ENCODE data around the gene ADAM8.
A peak's percentile ranks its signal among the peaks of the same experiment; 100 is the strongest.

Gene ADAM8

DNA sequence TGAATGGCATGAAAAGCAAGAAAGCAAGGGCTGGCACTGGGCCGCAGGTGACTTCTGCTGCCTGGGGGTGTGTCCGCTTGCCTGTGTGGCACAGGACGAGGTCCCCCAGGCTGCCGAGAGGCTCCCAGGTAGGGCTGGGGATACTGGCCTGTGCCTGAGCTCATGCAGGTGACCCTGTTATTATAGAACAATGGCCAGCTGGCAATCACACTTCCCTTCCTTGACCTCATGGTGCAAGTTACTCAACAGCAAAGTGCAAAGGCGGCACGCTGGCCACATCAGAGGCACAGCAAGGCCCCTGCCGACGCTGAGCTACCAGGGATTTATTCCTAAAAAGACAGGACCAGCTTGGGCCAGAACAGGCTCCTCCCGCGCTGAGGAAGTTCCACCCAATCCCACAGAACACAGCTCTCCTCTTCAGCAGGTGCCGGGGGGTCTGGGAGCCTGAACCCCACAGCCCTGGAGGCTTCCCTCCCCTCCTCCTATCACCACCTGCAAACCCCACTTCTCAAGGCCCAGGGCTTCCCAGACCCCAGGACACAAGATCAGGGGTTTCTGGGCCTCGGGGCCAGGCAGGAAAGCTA is 1.4 kb upstream of the ADAM8 start:
- H3K4me3 ChIP-seq, result no peak overlapping the region
- TF ChIP-seq, protein P1, sequence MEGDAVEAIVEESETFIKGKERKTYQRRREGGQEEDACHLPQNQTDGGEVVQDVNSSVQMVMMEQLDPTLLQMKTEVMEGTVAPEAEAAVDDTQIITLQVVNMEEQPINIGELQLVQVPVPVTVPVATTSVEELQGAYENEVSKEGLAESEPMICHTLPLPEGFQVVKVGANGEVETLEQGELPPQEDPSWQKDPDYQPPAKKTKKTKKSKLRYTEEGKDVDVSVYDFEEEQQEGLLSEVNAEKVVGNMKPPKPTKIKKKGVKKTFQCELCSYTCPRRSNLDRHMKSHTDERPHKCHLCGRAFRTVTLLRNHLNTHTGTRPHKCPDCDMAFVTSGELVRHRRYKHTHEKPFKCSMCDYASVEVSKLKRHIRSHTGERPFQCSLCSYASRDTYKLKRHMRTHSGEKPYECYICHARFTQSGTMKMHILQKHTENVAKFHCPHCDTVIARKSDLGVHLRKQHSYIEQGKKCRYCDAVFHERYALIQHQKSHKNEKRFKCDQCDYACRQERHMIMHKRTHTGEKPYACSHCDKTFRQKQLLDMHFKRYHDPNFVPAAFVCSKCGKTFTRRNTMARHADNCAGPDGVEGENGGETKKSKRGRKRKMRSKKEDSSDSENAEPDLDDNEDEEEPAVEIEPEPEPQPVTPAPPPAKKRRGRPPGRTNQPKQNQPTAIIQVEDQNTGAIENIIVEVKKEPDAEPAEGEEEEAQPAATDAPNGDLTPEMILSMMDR (IDR thresholded peaks at IDR 0.05), result no peak
- peak overlapping the region in 1 of 2 donors; percentile 7 for H3K27ac ChIP-seq
- DNase-seq (ENCODE audit: low spot score), result no peak

DNA sequence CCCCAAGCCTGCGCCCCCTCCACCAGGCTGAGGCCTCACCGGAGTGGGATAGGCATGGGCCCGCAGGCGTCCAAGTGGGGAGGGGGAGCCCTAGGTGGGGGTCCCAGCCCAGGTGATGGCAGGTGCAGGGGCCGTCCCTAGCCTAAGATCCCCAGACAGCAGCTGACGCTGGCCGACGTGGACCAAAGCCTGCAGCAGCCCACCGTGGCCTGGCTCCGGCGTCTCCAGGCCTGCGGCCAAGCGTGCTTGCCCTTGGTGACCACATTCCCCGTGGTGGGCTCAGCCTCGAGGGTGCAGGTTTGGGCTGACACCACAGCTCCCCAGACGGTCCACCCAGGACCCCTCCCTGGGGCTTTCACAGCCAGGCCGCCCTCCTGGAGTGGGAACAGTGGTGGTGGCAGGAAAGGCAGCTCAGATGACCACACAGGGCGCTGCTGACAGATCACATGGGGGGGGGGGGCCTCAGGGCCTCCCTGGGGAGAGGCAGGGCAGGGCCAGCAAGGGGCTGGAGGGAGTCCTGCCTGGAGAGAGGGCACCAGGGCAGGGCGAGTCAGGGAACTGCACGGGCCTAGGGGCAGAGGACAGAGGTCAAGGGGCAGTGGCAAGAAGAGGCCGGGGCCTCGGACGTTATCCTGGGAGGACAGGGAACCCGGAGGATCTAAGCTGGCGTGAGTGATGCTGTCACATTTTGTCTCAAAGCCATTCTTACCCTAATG is 767 bp upstream of the ADAM8 start:
- H3K27ac ChIP-seq, result no peak overlapping the region
- DNase-seq (ENCODE audit: low spot score), result no peak
- no peak overlapping the region for H3K4me3 ChIP-seq
- TF ChIP-seq, protein P1 (IDR thresholded peaks at IDR 0.05), result no peak

DNA sequence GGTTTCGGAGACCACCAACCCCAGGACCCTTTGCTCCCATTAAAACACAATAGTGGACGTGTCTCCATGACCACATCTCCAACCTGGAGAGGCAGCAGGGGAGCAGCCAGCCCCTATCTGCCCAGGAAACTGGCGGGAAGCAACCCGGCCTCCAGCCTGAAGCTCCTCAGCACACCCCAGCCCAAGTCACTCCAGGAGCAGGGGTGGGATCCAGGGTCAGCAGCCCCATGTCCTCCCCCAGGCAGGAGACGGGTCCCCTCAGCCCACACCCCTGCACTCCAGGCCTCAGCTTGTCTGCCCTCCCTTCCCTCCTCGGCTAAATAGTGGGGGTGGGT is 601 bp downstream of the ADAM8 start:
- TF ChIP-seq, protein P1 (IDR thresholded peaks at IDR 0.05), result no peak
- DNase-seq (ENCODE audit: low spot score), result no peak
- Histone ChIP-seq H3K4me3 (peak overlapping the region; percentile 33), H3K27ac (no peak overlapping the region)

DNA sequence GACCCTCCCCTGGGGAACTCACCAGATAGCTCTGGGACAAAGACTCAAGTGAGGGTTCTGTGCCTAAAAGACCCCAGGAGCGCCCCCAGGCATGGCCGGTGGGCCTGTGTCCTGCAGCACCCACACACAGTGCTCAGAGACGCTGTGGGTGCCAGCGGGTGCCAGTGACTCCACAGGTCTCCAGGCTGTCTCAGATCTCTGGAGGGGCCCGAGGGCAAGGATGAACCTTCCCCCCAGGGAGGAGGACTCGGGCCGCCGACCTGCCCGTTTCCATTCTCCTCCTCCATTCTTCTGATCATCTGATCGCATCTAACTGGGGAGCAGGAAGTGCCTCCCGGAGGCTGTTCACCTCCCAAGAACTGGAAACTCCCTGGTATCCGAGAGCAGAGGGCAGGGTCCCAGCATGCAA is 980 bp downstream of the ADAM8 start:
- DNase-seq (ENCODE audit: low spot score), result no peak
- TF ChIP-seq, protein P1 (IDR thresholded peaks at IDR 0.05), result no peak
- Histone ChIP-seq H3K27ac (no peak overlapping the region), H3K4me3 (no peak overlapping the region)

DNA sequence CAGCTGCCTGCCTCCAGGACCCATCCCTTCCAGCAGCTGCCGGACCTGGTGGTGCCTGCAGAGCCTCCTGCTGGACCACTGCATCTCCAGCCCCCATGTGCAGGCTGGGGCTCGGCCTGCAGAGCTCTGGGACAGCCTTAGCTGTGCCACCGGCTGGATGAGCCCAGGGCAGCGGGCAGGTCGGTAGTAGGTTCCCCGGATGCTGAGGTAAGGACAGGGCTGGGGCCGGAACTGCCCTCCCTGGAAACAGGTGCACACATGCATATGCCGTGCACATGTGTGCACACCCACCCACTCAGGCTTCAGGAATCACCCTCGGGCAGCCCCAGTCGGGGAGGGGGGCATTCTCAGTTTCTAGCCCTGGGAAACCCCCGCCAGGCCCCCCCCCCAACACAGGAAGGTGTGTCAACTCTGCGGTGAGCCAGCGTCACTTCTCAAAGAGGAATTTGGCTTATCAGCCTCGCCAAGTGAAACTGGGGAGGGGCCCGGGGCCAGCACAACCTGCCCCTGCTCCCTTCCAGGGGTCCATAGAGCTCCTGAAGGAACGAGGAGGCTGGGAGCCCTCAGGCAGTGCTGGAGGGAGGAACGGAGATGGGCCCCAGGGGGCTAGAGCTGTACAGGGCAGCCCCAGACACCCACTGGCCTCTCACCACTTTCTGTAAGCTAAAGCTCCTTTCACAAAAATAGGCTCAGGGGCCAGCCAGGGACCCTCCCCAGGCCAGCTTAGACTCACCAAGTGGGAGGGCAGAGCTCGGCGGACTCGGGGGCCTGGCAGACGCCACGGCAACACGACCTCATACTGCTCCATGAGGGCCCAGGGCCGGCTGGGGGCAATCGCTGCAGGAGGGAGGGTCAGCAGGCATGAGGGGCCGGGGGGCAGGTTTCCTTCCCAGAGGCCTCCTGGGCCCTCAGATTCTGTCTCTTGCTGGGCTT is 1.7 kb downstream of the ADAM8 start:
- Histone ChIP-seq H3K27ac (no peak overlapping the region), H3K4me3 (no peak overlapping the region)
- DNase-seq (ENCODE audit: low spot score), result no peak
- TF ChIP-seq, protein P1 (IDR thresholded peaks at IDR 0.05), result no peak

DNA sequence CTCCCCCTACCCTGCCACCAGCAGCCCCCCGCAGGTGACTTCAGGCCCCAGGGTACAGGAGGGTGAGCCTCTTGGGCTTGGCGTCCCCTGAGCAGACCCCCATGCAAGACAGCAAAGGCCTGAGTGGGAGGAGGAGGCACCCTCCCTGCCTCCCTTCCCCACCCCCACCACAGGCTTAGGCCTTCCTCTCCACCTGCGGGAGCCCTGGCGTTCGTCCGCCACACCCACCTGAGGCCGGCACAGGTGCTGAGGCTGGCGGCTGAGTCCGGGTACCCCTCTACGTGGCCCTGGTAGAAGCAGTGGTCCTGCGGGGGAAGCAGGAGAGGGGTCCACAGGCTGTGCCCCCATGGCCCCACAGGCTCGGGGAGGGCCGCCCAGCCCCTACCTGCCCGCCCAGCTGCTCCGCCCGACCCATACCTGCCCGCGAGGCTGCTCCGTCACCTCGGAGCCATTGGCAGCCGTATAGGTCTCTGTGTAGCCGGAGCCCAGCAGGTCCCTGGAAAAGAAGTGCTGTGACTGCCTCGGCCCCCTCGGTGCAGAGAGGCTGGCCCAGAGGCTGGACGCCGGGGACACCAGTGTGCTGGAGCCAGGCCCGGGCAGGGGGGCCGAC is 3.0 kb downstream of the ADAM8 start:
- TF ChIP-seq, protein P1 (IDR thresholded peaks at IDR 0.05), result no peak
- H3K27ac ChIP-seq, result no peak overlapping the region
- DNase-seq (ENCODE audit: low spot score), result no peak
- no peak overlapping the region for H3K4me3 ChIP-seq

All from coronary artery (tissue), 2 donors.